K562 (cell line): ENCODE data around the gene AJM1. TPM values are rescaled to one million over a fixed set of nuclear protein-coding genes. Genes with fewer than 3 reads are reported as not detected.

Experiments used
- CCNT2 ChIP-seq: IDR thresholded peaks from 2 replicates; pipeline ENCODE4 v1.6.1; 2011; ENCODE audit warnings: borderline replicate concordance, low read depth, mild to moderate bottlenecking, moderate library complexity, mixed read lengths, low read length; ENCODE audit not compliant: insufficient read length; ENCODE audit errors: extremely low read depth
- GATAD2A ChIP-seq: fragments of 450-650 bp; IDR thresholded peaks from 2 replicates; pipeline ENCODE4 v1.6.1; 2017
- HMGN3 ChIP-seq: IDR thresholded peaks from 2 replicates; pipeline ENCODE4 v1.6.1; 2011; ENCODE audit warnings: borderline replicate concordance, low read depth, mild to moderate bottlenecking, mixed read lengths, low read length; ENCODE audit not compliant: insufficient read length; ENCODE audit errors: extremely low read depth
- HNRNPL ChIP-seq: fragments of 200-400 bp; formaldehyde crosslinking; IDR thresholded peaks from 2 replicates; pipeline ENCODE4 v1.6.1; 2017; ENCODE audit warnings: low read depth, mild to moderate bottlenecking, low read length
- KDM2B ChIP-seq: fragments of 250-450 bp; sonication (Bioruptor Pico); IDR thresholded peaks from 2 replicates; pipeline ENCODE4 v1.8.0; 2021; ENCODE audit warnings: mild to moderate bottlenecking, moderate library complexity
- SMAD3 ChIP-seq: fragments of 450-650 bp; formaldehyde crosslinking; conservative IDR thresholded peaks from 2 replicates; pipeline ENCODE4 v1.4.0; 2020; ENCODE audit warnings: mild to moderate bottlenecking
- SOX6 ChIP-seq: fragments of 450-650 bp; IDR thresholded peaks from 2 replicates; pipeline ENCODE4 v1.6.1; 2014; ENCODE audit warnings: mild to moderate bottlenecking
- TAF15 ChIP-seq: fragments of 200-400 bp; formaldehyde crosslinking; IDR thresholded peaks from 2 replicates; pipeline ENCODE4 v1.6.1; 2017; ENCODE audit warnings: mild to moderate bottlenecking, low read depth, low read length, moderate library complexity
- YY1 ChIP-seq, 3 experiments: IDR thresholded peaks; 2 replicates each; pipeline ENCODE4 v1.6.1; 2011; ENCODE audit warnings: low read length in 2 of 3, mild to moderate bottlenecking in 2 of 3, moderate library complexity in 2 of 3, borderline replicate concordance in 1 of 3, control low read depth in 1 of 3, low read depth in 1 of 3; ENCODE audit not compliant: insufficient read depth in 3 of 3, insufficient replicate concordance in 2 of 3, control insufficient read depth in 1 of 3, insufficient read length in 1 of 3; ENCODE audit errors: extremely low read depth in 1 of 3
- ZBTB1 ChIP-seq: sonication (generic); formaldehyde crosslinking; IDR thresholded peaks from 2 replicates; pipeline ENCODE4 v1.8.1; 2023; ENCODE audit warnings: missing genetic modification reagents, low read depth, mild to moderate bottlenecking, borderline replicate concordance
- ZFP30 ChIP-seq: fragments of 250-450 bp; sonication (Bioruptor Pico); IDR thresholded peaks from 2 replicates; pipeline ENCODE4 v1.8.0; 2022; ENCODE audit warnings: moderate library complexity, mild to moderate bottlenecking, inconsistent platforms, borderline replicate concordance
- ZFX ChIP-seq: sonication (generic); formaldehyde crosslinking; IDR thresholded peaks from 2 replicates; pipeline ENCODE4 v1.8.0; 2022; ENCODE audit warnings: mild to moderate bottlenecking, missing genetic modification reagents, moderate library complexity
- ZNF584 ChIP-seq: fragments of 200-800 bp; sonication (Bioruptor generic); IDR thresholded peaks from 2 replicates; pipeline ENCODE4 v1.6.1; 2016; ENCODE audit warnings: low read depth, mild to moderate bottlenecking, missing genetic modification characterization, missing compliant biosample characterization
- polyA plus RNA-seq, 8 experiments: library from polyadenylated mRNA; depleted of rRNA in 4 of 8; stranded (reverse) in 5 of 8; unstranded in 3 of 8; fragments of >200 nt; fragmentation: Nextera tagmentation in 2 of 8; fragmentation: Illumina TruSeq in 1 of 8; extraction: Ambion mirVana in 2 of 8; extraction: Trizol in 1 of 8; gene quantifications; 2 replicates each; pipeline versions ENCODE4 v1.2.1 to v1.2.3, GENCODE V29; 2011 to 2014; ENCODE audit warnings: inconsistent platforms in 1 of 8, missing spikeins in 1 of 8
- total RNA-seq, 7 experiments: library from RNA; depleted of rRNA in 6 of 7; stranded (reverse); fragments of >200 nt in 6 of 7; fragmentation: Illumina TruSeq in 2 of 7; extraction: Trizol in 2 of 7; gene quantifications; 2 replicates each; pipeline versions ENCODE4 v1.2.1 to v1.2.3, GENCODE V29; 2011 to 2021; ENCODE audit warnings: low replicate concordance in 1 of 7
- TF ChIP-seq, protein P1 (sequence below), 2 experiments: IDR thresholded peaks; 2 replicates each; pipeline ENCODE4 v1.6.1; 2011; ENCODE audit warnings: borderline replicate concordance in 1 of 2, control low read depth in 1 of 2, low read depth in 1 of 2, low read length in 1 of 2, mild to moderate bottlenecking in 1 of 2, mixed read lengths in 1 of 2, moderate library complexity in 1 of 2; ENCODE audit not compliant: insufficient read depth in 1 of 2, insufficient read length in 1 of 2, poor library complexity in 1 of 2, severe bottlenecking in 1 of 2; ENCODE audit errors: extremely low read depth in 1 of 2
- TF ChIP-seq, protein P2 (sequence below): sonication (generic); formaldehyde crosslinking; IDR thresholded peaks from 2 replicates; pipeline ENCODE4 v1.8.1; 2022; ENCODE audit warnings: missing genetic modification reagents
- TF ChIP-seq, protein P3 (sequence below): sonication (generic); formaldehyde crosslinking; IDR thresholded peaks from 2 replicates; pipeline ENCODE4 v1.8.1; 2022; ENCODE audit warnings: missing genetic modification reagents
- TF ChIP-seq, protein P4 (sequence below): sonication (generic); formaldehyde crosslinking; IDR thresholded peaks from 2 replicates; pipeline ENCODE4 v1.9.0; 2022; ENCODE audit warnings: mild to moderate bottlenecking, missing genetic modification reagents
- TF ChIP-seq, protein P5 (sequence below), 2 experiments: fragments of 450-650 bp; IDR thresholded peaks; 2 replicates each; pipeline ENCODE4 v1.6.1; 2016
- TF ChIP-seq, protein P6 (sequence below): fragments of 450-650 bp; IDR thresholded peaks from 2 replicates; pipeline ENCODE4 v1.6.1; 2016

Gene AJM1
- total and polyA plus RNA-seq, 9 of the 15 experiments (the other 6 are each of a cell fraction or from before 2014, with no cell fraction given), result 0.01 to 3.7 (median 0.65) TPM; not detected in 1

DNA sequence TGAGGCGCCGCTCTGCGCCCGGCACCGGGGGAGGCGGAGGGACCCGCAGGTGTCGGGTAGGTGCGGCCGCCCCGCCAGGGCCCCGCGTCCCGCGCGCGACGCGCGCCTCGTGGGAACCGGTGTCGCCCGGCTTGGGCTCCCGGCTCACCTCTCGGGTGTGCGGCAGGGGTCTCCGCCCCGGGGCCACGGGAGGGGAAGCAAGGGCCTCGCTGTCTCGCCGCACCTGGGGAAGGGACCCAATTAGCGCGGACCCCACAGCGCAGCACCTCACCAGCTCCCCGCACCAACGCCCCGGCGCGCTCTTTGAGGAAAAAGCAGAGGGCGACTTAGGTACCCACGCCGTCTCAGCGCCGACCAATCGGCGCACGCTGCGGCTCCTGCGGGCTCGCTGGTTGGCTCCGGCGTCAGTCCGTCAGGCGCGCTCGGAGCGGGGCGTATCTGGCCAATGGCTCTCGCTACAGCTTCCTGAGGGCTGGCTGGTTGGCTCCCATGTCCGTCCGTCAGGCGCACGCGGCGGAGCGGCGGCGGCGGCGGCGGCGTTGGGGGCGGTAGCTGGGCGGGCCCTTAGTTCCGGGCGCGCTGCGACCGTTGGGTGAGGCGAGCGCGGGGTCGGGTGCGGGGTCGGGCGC is 43.8 kb downstream of the AJM1 start, which contains the start of gene TRAF2 (continued):
- TF ChIP-seq HNRNPL (0 out of 2 replicates have a peak, but pooled peaks have one; percentile 13), ZFP30 (CRISPR knock-in tag) (no peak), YY1 (IDR thresholded peaks at IDR 0.05; ENCODE audit: borderline replicate concordance in 1 of 3, control insufficient read depth in 1 of 3, extremely low read depth in 1 of 3, insufficient read depth in 3 of 3, insufficient read length in 1 of 3, insufficient replicate concordance in 2 of 3, low read depth in 1 of 3, low read length in 2 of 3) (peak in 1 of 3 experiments; percentile 24), ZFX (CRISPR knock-in tag) (peak; percentile 74), CCNT2 (peak; percentile 62), ZBTB1 (CRISPR knock-in tag) (no peak), KDM2B (peak; percentile 69), TAF15 (no peak), HMGN3 (peak; percentile 48), SMAD3 (no peak), ZNF584 (CRISPR knock-in tag) (no peak), GATAD2A (0 out of 2 replicates have a peak, but pooled peaks have one; percentile 49), SOX6 (no peak)
- TF ChIP-seq, protein P1, sequence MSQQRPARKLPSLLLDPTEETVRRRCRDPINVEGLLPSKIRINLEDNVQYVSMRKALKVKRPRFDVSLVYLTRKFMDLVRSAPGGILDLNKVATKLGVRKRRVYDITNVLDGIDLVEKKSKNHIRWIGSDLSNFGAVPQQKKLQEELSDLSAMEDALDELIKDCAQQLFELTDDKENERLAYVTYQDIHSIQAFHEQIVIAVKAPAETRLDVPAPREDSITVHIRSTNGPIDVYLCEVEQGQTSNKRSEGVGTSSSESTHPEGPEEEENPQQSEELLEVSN (IDR thresholded peaks at IDR 0.05; ENCODE audit: borderline replicate concordance in 1 of 2, extremely low read depth in 1 of 2, insufficient read depth in 1 of 2, insufficient read length in 1 of 2, low read depth in 1 of 2, low read length in 1 of 2, poor library complexity in 1 of 2, severe bottlenecking in 1 of 2), result peak in 1 of 2 experiments; percentile 80
- TF ChIP-seq, protein P2, sequence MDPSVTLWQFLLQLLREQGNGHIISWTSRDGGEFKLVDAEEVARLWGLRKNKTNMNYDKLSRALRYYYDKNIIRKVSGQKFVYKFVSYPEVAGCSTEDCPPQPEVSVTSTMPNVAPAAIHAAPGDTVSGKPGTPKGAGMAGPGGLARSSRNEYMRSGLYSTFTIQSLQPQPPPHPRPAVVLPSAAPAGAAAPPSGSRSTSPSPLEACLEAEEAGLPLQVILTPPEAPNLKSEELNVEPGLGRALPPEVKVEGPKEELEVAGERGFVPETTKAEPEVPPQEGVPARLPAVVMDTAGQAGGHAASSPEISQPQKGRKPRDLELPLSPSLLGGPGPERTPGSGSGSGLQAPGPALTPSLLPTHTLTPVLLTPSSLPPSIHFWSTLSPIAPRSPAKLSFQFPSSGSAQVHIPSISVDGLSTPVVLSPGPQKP, result no peak
- TF ChIP-seq, protein P3, sequence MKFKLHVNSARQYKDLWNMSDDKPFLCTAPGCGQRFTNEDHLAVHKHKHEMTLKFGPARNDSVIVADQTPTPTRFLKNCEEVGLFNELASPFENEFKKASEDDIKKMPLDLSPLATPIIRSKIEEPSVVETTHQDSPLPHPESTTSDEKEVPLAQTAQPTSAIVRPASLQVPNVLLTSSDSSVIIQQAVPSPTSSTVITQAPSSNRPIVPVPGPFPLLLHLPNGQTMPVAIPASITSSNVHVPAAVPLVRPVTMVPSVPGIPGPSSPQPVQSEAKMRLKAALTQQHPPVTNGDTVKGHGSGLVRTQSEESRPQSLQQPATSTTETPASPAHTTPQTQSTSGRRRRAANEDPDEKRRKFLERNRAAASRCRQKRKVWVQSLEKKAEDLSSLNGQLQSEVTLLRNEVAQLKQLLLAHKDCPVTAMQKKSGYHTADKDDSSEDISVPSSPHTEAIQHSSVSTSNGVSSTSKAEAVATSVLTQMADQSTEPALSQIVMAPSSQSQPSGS (CRISPR knock-in tag), result no peak
- TF ChIP-seq, protein P4, sequence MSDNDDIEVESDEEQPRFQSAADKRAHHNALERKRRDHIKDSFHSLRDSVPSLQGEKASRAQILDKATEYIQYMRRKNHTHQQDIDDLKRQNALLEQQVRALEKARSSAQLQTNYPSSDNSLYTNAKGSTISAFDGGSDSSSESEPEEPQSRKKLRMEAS (CRISPR knock-in tag), result peak; percentile 73
- TF ChIP-seq, protein P5, sequence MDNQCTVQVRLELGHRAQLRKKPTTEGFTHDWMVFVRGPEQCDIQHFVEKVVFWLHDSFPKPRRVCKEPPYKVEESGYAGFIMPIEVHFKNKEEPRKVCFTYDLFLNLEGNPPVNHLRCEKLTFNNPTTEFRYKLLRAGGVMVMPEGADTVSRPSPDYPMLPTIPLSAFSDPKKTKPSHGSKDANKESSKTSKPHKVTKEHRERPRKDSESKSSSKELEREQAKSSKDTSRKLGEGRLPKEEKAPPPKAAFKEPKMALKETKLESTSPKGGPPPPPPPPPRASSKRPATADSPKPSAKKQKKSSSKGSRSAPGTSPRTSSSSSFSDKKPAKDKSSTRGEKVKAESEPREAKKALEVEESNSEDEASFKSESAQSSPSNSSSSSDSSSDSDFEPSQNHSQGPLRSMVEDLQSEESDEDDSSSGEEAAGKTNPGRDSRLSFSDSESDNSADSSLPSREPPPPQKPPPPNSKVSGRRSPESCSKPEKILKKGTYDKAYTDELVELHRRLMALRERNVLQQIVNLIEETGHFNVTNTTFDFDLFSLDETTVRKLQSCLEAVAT (IDR thresholded peaks at IDR 0.05), result peak in 1 of 2 experiments; percentile 97; a peak in 2 of 4 replicates
- TF ChIP-seq, protein P6, sequence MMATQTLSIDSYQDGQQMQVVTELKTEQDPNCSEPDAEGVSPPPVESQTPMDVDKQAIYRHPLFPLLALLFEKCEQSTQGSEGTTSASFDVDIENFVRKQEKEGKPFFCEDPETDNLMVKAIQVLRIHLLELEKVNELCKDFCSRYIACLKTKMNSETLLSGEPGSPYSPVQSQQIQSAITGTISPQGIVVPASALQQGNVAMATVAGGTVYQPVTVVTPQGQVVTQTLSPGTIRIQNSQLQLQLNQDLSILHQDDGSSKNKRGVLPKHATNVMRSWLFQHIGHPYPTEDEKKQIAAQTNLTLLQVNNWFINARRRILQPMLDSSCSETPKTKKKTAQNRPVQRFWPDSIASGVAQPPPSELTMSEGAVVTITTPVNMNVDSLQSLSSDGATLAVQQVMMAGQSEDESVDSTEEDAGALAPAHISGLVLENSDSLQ, result peak; percentile 100
